Motor neuron (in vitro differentiated cells): ENCODE data around the gene CLDN24. TPM values are rescaled to one million over a fixed set of nuclear protein-coding genes. Genes with fewer than 3 reads are reported as not detected.

Experiments used
- ATAC-seq, 8 experiments: fragments of 200-7000 bp; cut with Tn5 transposase; replicated peaks in 6 of 8; 2 replicates each; pipeline ENCODE4 v1.8.0; 2021; ENCODE audit warnings: mild to moderate bottlenecking in 8 of 8, moderate library complexity in 8 of 8
- H3K27ac ChIP-seq, 2 donors: fragments of 250-450 bp; sonication (Bioruptor Pico); 2 replicates each; pipeline ENCODE4 v1.9.0; 2021; ENCODE audit warnings: antibody characterized with exemption in 2 of 2, mild to moderate bottlenecking in 2 of 2, moderate library complexity in 1 of 2
- H3K4me1 ChIP-seq, 2 donors: fragments of 250-450 bp; sonication (Bioruptor Pico); replicated peaks in 1 of 2; 2 replicates each; pipeline ENCODE4 v1.6.1; 2021; ENCODE audit warnings: antibody characterized with exemption in 2 of 2, mild to moderate bottlenecking in 2 of 2, moderate library complexity in 1 of 2
- H3K4me3 ChIP-seq, 5 donors: fragments of 250-450 bp; sonication (Bioruptor Pico); 2 replicates each; pipeline ENCODE4 v1.9.0; 2021; ENCODE audit warnings: antibody characterized with exemption in 5 of 5, mild to moderate bottlenecking in 5 of 5, moderate library complexity in 4 of 5
- WGBS, 10 experiments: fragments of 450-650 bp; shearing (Covaris generic); methylation state at CpG; one replicate each; pipeline ENCODE4 v1.0.0; 2022; 5-methylcytosine and 5-hydroxymethylcytosine counted together
- in situ Hi-C, 9 experiments: fragments of 400-800 bp; cut with MboI; loops; one replicate each; pipeline ENCODE4 v1.15.0; 2021; ENCODE audit warnings: low sequenced_read_pairs in 9 of 9, low pct_unique_long_range_greater_than_20kb in 2 of 9; ENCODE audit not compliant: unreplicated experiment in 9 of 9
- total RNA-seq, 8 experiments: library from RNA; unstranded; fragments of 300-600 nt; gene quantifications; 2 replicates each; pipeline versions ENCODE4 v1.2.3 to v1.2.4, GENCODE V29; 2022

The CLDN24 gene
- total RNA-seq, 8 experiments from 2014 or later, result 0.50 to 2.3 (median 1.4) TPM; not detected in 4

GRCh38 chr4:183354219-183354618, 32.0 kb upstream of the CLDN24 start:
- ATAC-seq, result no peak
- 60 to 96% (median 88%) methylated on average over 1 to 9 of the region's 9 CpGs; no CpG with 5 or more reads in 1 of the 10 experiments for WGBS, 10 experiments
- in situ Hi-C loops, result no loop called here

GRCh38 chr4:183353557-183353956, 31.3 kb upstream of the CLDN24 start:
- in situ Hi-C loops, result no loop called here
- peaks cover 2 to 20% of the 10 kb centered on the region in 2 donors for H3K4me1 ChIP-seq
- no peak for ATAC-seq
- H3K27ac ChIP-seq, result no peak overlapping the region
- WGBS, 10 experiments, result 91 to 100% (median 94%) methylated on average over 1 to 5 of the region's 8 CpGs; no CpG with 5 or more reads in 2 of the 10 experiments
- no peak overlapping the region for H3K4me3 ChIP-seq

More at GRCh38 chr4:183354219-183354618, 32.0 kb upstream of the CLDN24 start:
- H3K4me3 ChIP-seq, result no peak overlapping the region
- peaks cover 2 to 25% of the 10 kb centered on the region in 2 donors for H3K4me1 ChIP-seq
- H3K27ac ChIP-seq, result no peak overlapping the region

GRCh38 chr4:183352546-183352945, 30.3 kb upstream of the CLDN24 start:
- in situ Hi-C loops, result no loop called here
- no peak overlapping the region for H3K27ac ChIP-seq
- ATAC-seq, result peak in 2 of 8 experiments; percentile 21 to 56
- WGBS, 10 experiments, result 70 to 100% (median 91%) methylated on average over 1 to 5 of the region's 5 CpGs; no CpG with 5 or more reads in 2 of the 10 experiments
- H3K4me3 ChIP-seq, result no peak overlapping the region
- H3K4me1 ChIP-seq, result peaks cover 2 to 16% of the 10 kb centered on the region in 2 donors

- no peak overlapping the region for H3K27ac ChIP-seq
- in situ Hi-C loops, result no loop called here
- 0 to 94% (median 84%) methylated on average over 1 to 12 of the region's 17 CpGs; no CpG with 5 or more reads in 2 of the 10 experiments for WGBS, 10 experiments
- peaks cover 2 to 16% of the 10 kb centered on the region in 2 donors for H3K4me1 ChIP-seq
- H3K4me3 ChIP-seq, result no peak overlapping the region
- ATAC-seq, result peak in 2 of 8 experiments; percentile 3 to 10
Measured at GRCh38 chr4:183350317-183351071, 28.3 kb upstream of the CLDN24 start.

GRCh38 chr4:183349673-183350072, 27.4 kb upstream of the CLDN24 start:
- Histone ChIP-seq H3K27ac (no peak overlapping the region), H3K4me3 (no peak overlapping the region), H3K4me1 (peaks cover 5 to 12% of the 10 kb centered on the region in 2 donors)
- ATAC-seq, result peak in 4 of 8 experiments; percentile 9 to 82 (median 68)
- in situ Hi-C loops, result no loop called here
- WGBS, 10 experiments, result 0 to 94% (median 75%) methylated on average over 1 to 8 of the region's 9 CpGs; no CpG with 5 or more reads in 1 of the 10 experiments

GRCh38 chr4:183348706-183349659, 26.8 kb upstream of the CLDN24 start:
- 0 to 100% (median 82%) methylated on average over 2 to 14 of the region's 17 CpGs; no CpG with 5 or more reads in 1 of the 10 experiments for WGBS, 10 experiments
- Histone ChIP-seq H3K4me3 (no peak overlapping the region), H3K4me1 (peaks cover 5 to 8% of the 10 kb centered on the region in 2 donors), H3K27ac (no peak overlapping the region)
- in situ Hi-C loops, result no loop called here
- peak in 7 of 8 experiments; percentile 27 to 85 (median 72) for ATAC-seq

DNA sequence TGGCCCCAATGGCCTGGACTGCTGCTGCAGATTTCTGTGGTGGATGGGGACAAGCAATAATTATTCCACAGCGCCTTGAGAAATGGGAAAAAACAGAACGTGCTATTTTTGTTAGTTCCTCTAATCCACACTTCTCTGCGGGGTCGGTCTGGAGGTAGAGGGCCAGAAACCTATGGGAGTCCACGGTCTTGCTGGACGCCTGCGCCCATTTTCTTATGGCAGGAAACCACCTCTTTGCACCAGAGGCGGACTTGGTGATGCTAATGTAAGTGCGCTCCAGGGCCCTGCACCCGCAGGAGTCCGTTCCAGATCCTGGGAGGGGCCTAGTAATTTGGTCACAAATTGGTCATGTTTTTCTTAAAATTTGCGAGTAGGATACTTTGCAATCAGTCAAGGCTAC, 25.9 kb upstream of the CLDN24 start:
- no peak overlapping the region for H3K4me3 ChIP-seq
- peaks cover 5 to 8% of the 10 kb centered on the region in 2 donors for H3K4me1 ChIP-seq
- WGBS, 10 experiments, result 84 to 100% (median 100%) methylated on average over 1 to 11 of the region's 12 CpGs; no CpG with 5 or more reads in 3 of the 10 experiments
- no peak overlapping the region for H3K27ac ChIP-seq
- no peak for ATAC-seq
- in situ Hi-C loops, result no loop called here

GRCh38 chr4:183347566-183347965, 25.3 kb upstream of the CLDN24 start:
- in situ Hi-C loops, result no loop called here
- Histone ChIP-seq H3K4me1 (peaks cover 5 to 8% of the 10 kb centered on the region in 2 donors), H3K4me3 (no peak overlapping the region), H3K27ac (no peak overlapping the region)
- WGBS, 10 experiments, result 40 to 100% (median 83%) methylated on average over 1 to 2 of the region's 4 CpGs; no CpG with 5 or more reads in 5 of the 10 experiments
- no peak for ATAC-seq

GRCh38 chr4:183347146-183347545, 24.9 kb upstream of the CLDN24 start:
- H3K4me1 ChIP-seq, result peaks cover 5 to 8% of the 10 kb centered on the region in 2 donors
- in situ Hi-C loops, result no loop called here
- H3K4me3 ChIP-seq, result no peak overlapping the region
- WGBS, 10 experiments, result 60 to 100% (median 100%) methylated on average over 1 to 4 of the region's 8 CpGs; no CpG with 5 or more reads in 4 of the 10 experiments
- ATAC-seq, result no peak
- H3K27ac ChIP-seq, result no peak overlapping the region

GRCh38 chr4:183345261-183345660, 23.0 kb upstream of the CLDN24 start:
- 80 to 100% (median 94%) methylated on average over 1 to 4 of the region's 4 CpGs; no CpG with 5 or more reads in 5 of the 10 experiments for WGBS, 10 experiments
- Histone ChIP-seq H3K4me1 (peaks cover 5 to 8% of the 10 kb centered on the region in 2 donors), H3K4me3 (no peak overlapping the region), H3K27ac (peak overlapping the region in 1 of 2 donors; percentile 23)
- ATAC-seq, result peak in 1 of 8 experiments; percentile 8
- in situ Hi-C loops, result no loop called here

GRCh38 chr4:183344523-183345255, 22.5 kb upstream of the CLDN24 start:
- peak in 2 of 8 experiments; percentile 0 to 2 for ATAC-seq
- in situ Hi-C loops, result no loop called here
- WGBS, 10 experiments, result 75 to 100% (median 98%) methylated on average over 2 to 6 of the region's 15 CpGs; no CpG with 5 or more reads in 4 of the 10 experiments
- Histone ChIP-seq H3K27ac (no peak overlapping the region), H3K4me3 (no peak overlapping the region), H3K4me1 (peaks cover 5 to 8% of the 10 kb centered on the region in 2 donors)

- in situ Hi-C loops, result no loop called here
- no peak overlapping the region for H3K27ac ChIP-seq
- H3K4me1 ChIP-seq, result peaks cover 5 to 8% of the 10 kb centered on the region in 2 donors
- WGBS, 10 experiments, result 74 to 100% (median 100%) methylated on average over 1 to 6 of the region's 7 CpGs; no CpG with 5 or more reads in 3 of the 10 experiments
- no peak for ATAC-seq
- no peak overlapping the region for H3K4me3 ChIP-seq
Measured at GRCh38 chr4:183343730-183344129, 21.5 kb upstream of the CLDN24 start.
